Measurements from ENCODE around the gene PASK. TPM values are rescaled to one million over a fixed set of nuclear protein-coding genes. Genes with fewer than 3 reads are reported as not detected.

PASK gene
- total and polyA plus RNA-seq, 2 experiments from 2014 or later: 2.5 to 8.8 TPM

- no peak overlapping the region for H3K4me2 ChIP-seq
- no peaks in the 10 kb centered on the region for H4K20me1 ChIP-seq (ENCODE audit: insufficient read depth, poor library complexity, severe bottlenecking)
- no peak overlapping the region for H3K4me3 ChIP-seq
- H3K36me3 ChIP-seq (replicated peaks; ENCODE audit: insufficient read depth, low read depth): no peaks in the 10 kb centered on the region
- no peaks in the 10 kb centered on the region for H3K4me1 ChIP-seq (ENCODE audit: insufficient read depth)
- DNase-seq (ENCODE audit: low spot score): no peak
- TF ChIP-seq CTCF (IDR thresholded peaks at IDR 0.05; ENCODE audit: poor library complexity): no peak
- TF ChIP-seq EZH2phosphoT487 (IDR thresholded peaks at IDR 0.05; ENCODE audit: low read depth, severe bottlenecking, unreplicated experiment): no peak
- TF ChIP-seq EZH2 (IDR thresholded peaks at IDR 0.05; ENCODE audit: borderline replicate concordance): no peak
- no peak overlapping the region for H2AFZ ChIP-seq
- no peaks in the 10 kb centered on the region for H3K27me3 ChIP-seq
- H3K9me2 ChIP-seq (replicated peaks; ENCODE audit: insufficient read depth): no peaks in the 10 kb centered on the region
- H3K27ac ChIP-seq: no peak overlapping the region
- WGBS (ENCODE audit: low lambda C conversion rate, missing lambda C conversion rate): 95% methylated on average over 14 of the region's 14 CpGs
- H3K79me2 ChIP-seq: no peaks in the 10 kb centered on the region
- H3K9me3 ChIP-seq (ENCODE audit: low read depth): no peaks in the 10 kb centered on the region
Observed at GRCh38 chr2:241141214-241141770, 8.0 kb downstream of the PASK start.

GRCh38 chr2:241140445-241140840, 8.8 kb downstream of the PASK start:
- DNase-seq (ENCODE audit: low spot score): no peak
- no peak overlapping the region for H3K4me3 ChIP-seq
- no peaks in the 10 kb centered on the region for H3K9me2 ChIP-seq (replicated peaks; ENCODE audit: insufficient read depth)
- WGBS (ENCODE audit: low lambda C conversion rate, missing lambda C conversion rate): 95% methylated on average over 10 of the region's 10 CpGs
- no peaks in the 10 kb centered on the region for H3K4me1 ChIP-seq (ENCODE audit: insufficient read depth)
- H3K9me3 ChIP-seq (ENCODE audit: low read depth): no peaks in the 10 kb centered on the region
- H3K4me2 ChIP-seq: no peak overlapping the region
- H3K36me3 ChIP-seq (replicated peaks; ENCODE audit: insufficient read depth, low read depth): no peaks in the 10 kb centered on the region
- TF ChIP-seq CTCF (IDR thresholded peaks at IDR 0.05; ENCODE audit: poor library complexity) (no peak), EZH2phosphoT487 (IDR thresholded peaks at IDR 0.05; ENCODE audit: low read depth, severe bottlenecking, unreplicated experiment) (no peak), EZH2 (IDR thresholded peaks at IDR 0.05; ENCODE audit: borderline replicate concordance) (no peak)
- no peaks in the 10 kb centered on the region for H3K27me3 ChIP-seq
- no peaks in the 10 kb centered on the region for H3K79me2 ChIP-seq
- H3K27ac ChIP-seq: no peak overlapping the region
- no peak overlapping the region for H2AFZ ChIP-seq
- no peaks in the 10 kb centered on the region for H4K20me1 ChIP-seq (ENCODE audit: insufficient read depth, poor library complexity, severe bottlenecking)

- Histone ChIP-seq H3K36me3 (replicated peaks; ENCODE audit: insufficient read depth, low read depth) (no peaks in the 10 kb centered on the region), H3K27ac (no peak overlapping the region), H3K79me2 (no peaks in the 10 kb centered on the region), H3K4me2 (no peak overlapping the region), H3K4me3 (no peak overlapping the region), H3K9me3 (ENCODE audit: low read depth) (no peaks in the 10 kb centered on the region), H3K27me3 (no peaks in the 10 kb centered on the region), H2AFZ (no peak overlapping the region), H3K9me2 (replicated peaks; ENCODE audit: insufficient read depth) (no peaks in the 10 kb centered on the region), H4K20me1 (ENCODE audit: insufficient read depth, poor library complexity, severe bottlenecking) (no peaks in the 10 kb centered on the region), H3K4me1 (ENCODE audit: insufficient read depth) (no peaks in the 10 kb centered on the region)
- WGBS (ENCODE audit: low lambda C conversion rate, missing lambda C conversion rate): 91% methylated on average over 24 of the region's 24 CpGs
- no peak for DNase-seq (ENCODE audit: low spot score)
- TF ChIP-seq EZH2 (IDR thresholded peaks at IDR 0.05; ENCODE audit: borderline replicate concordance) (no peak), CTCF (IDR thresholded peaks at IDR 0.05; ENCODE audit: poor library complexity) (no peak), EZH2phosphoT487 (IDR thresholded peaks at IDR 0.05; ENCODE audit: low read depth, severe bottlenecking, unreplicated experiment) (no peak)
Observed at GRCh38 chr2:241139531-241140444, 9.5 kb downstream of the PASK start.

Data from hepatocyte (in vitro differentiated cells).